GM12801 (cell line): ENCODE results near the gene ZMAT5.

ENCODE experiments used
- CTCF ChIP-seq: IDR thresholded peaks from one replicate; pipeline ENCODE4 v1.5.1; 2011; ENCODE audit warnings: control low read depth; ENCODE audit not compliant: insufficient read length; ENCODE audit errors: extremely low read depth

ZMAT5 gene

GRCh38 chr22:29766632-29767170 is at the start of gene ZMAT5:
ZMAT5 (minus strand) TSS chr22:29767007; CDS start chr22:29748544, 18,463 bp downstream.
- TF ChIP-seq CTCF: no peak

- no peak for TF ChIP-seq CTCF
Observed at GRCh38 chr22:29816539-29816938, 49.7 kb upstream of the ZMAT5 start.

GRCh38 chr22:29816128-29816527 is 49.3 kb upstream of the ZMAT5 start:
- TF ChIP-seq CTCF: no peak

GRCh38 chr22:29815580-29815979 is 48.8 kb upstream of the ZMAT5 start:
- no peak for TF ChIP-seq CTCF

GRCh38 chr22:29814003-29814402 is 47.2 kb upstream of the ZMAT5 start:
- TF ChIP-seq CTCF: no peak

- no peak for TF ChIP-seq CTCF
Observed at GRCh38 chr22:29813563-29813962, 46.8 kb upstream of the ZMAT5 start.

- TF ChIP-seq CTCF: no peak
Observed at GRCh38 chr22:29813126-29813525, 46.3 kb upstream of the ZMAT5 start.
